Endodermal cell (in vitro differentiated cells): Measurements from ENCODE around the gene SPPL3. TPM values are rescaled to one million over a fixed set of nuclear protein-coding genes. Genes with fewer than 3 reads are reported as not detected.

Experiments
- DNase-seq: peaks from one replicate; pipeline ENCODE4 v3.0.0-alpha.2; 2017
- H3K27ac ChIP-seq: 2 replicates; pipeline ENCODE4 v1.5.1; 2013; ENCODE audit warnings: mild to moderate bottlenecking, low read depth, low read length, moderate library complexity
- H3K27me3 ChIP-seq: 2 replicates; pipeline ENCODE4 v1.6.1; 2013; ENCODE audit warnings: mild to moderate bottlenecking, low read length, moderate library complexity; ENCODE audit not compliant: insufficient read depth, control insufficient read depth, poor library complexity, severe bottlenecking
- H3K36me3 ChIP-seq: 2 replicates; pipeline ENCODE4 v1.7.0; 2013; ENCODE audit warnings: mild to moderate bottlenecking, low read length, moderate library complexity; ENCODE audit not compliant: control insufficient read depth, insufficient read depth
- H3K4me1 ChIP-seq: one replicate; pipeline ENCODE4 v1.7.0; 2013; ENCODE audit warnings: low read length; ENCODE audit not compliant: control insufficient read depth, insufficient read depth
- H3K4me3 ChIP-seq: 2 replicates; pipeline ENCODE4 v1.5.1; 2013; ENCODE audit warnings: mild to moderate bottlenecking, low read length, moderate library complexity
- H3K9ac ChIP-seq: 2 replicates; pipeline ENCODE4 v1.6.1; 2013; ENCODE audit warnings: mild to moderate bottlenecking, low read length, moderate library complexity; ENCODE audit not compliant: poor library complexity, severe bottlenecking; ENCODE audit errors: extremely low read depth
- H3K9me3 ChIP-seq: 2 replicates; pipeline ENCODE4 v1.6.1; 2013; ENCODE audit warnings: mild to moderate bottlenecking, low read length, moderate library complexity; ENCODE audit not compliant: control insufficient read depth
- H3K27ac Mint-ChIP-seq: 2 replicates; pipeline ENCODE4 v1.8.0; 2020; ENCODE audit warnings: mixed read lengths
- H3K27me3 Mint-ChIP-seq: 2 replicates; pipeline ENCODE4 v1.8.0; 2021; ENCODE audit warnings: mild to moderate bottlenecking, mixed read lengths; ENCODE audit not compliant: insufficient read depth
- H3K36me3 Mint-ChIP-seq: 2 replicates; pipeline ENCODE4 v1.8.0; 2020; ENCODE audit warnings: low read depth, mixed read lengths
- H3K4me1 Mint-ChIP-seq: 2 replicates; pipeline ENCODE4 v1.8.0; 2020; ENCODE audit warnings: mixed read lengths
- H3K4me3 Mint-ChIP-seq: 2 replicates; pipeline ENCODE4 v1.8.0; 2020; ENCODE audit warnings: mild to moderate bottlenecking, moderate library complexity, mixed read lengths
- H3K9me3 Mint-ChIP-seq: 2 replicates; pipeline ENCODE4 v1.8.0; 2020; ENCODE audit warnings: mild to moderate bottlenecking, mixed read lengths
- CTCF ChIP-seq: fragments of 200-600 bp; sonication (generic); conservative IDR thresholded peaks from 2 replicates; pipeline ENCODE4 v1.5.0; 2021; ENCODE audit warnings: antibody characterized with exemption, mild to moderate bottlenecking
- WGBS, 2 experiments: methylation state at CpG; one replicate each; pipeline versions ENCODE4 v1.1.5 to v1.1.7; 2013; ENCODE audit warnings: missing lambda C conversion rate in 2 of 2, mixed read lengths in 1 of 2; ENCODE audit not compliant: insufficient coverage in 1 of 2, insufficient read length in 1 of 2; 5-methylcytosine and 5-hydroxymethylcytosine counted together
- total RNA-seq, 2 donors: library from RNA; stranded (reverse); fragmentation: NEBNext Ultra II Directional in 1 of 2; extraction: Animal tissue kit (Norgen Biotek cat#: 25700) in 1 of 2; gene quantifications; 2 replicates in 1 of 2; 3 replicates in 1 of 2; pipeline ENCODE4 v1.2.1, GENCODE V29; 2021

The SPPL3 gene
- total RNA-seq, 2 donors from 2014 or later: 41.1 to 46.8 TPM

GRCh38 chr12:120804428-120804827 lies 99.7 kb downstream of the SPPL3 start:
- peaks cover 8% of the 10 kb centered on the region for H3K4me1 ChIP-seq
- peaks cover 21% of the 10 kb centered on the region for H3K4me1 Mint-ChIP-seq
- H3K4me3 Mint-ChIP-seq: no peak overlapping the region
- H3K36me3 ChIP-seq: peaks cover 3% of the 10 kb centered on the region
- H3K9ac ChIP-seq: no peak overlapping the region
- no peaks in the 10 kb centered on the region for H3K9me3 ChIP-seq
- H3K27me3 ChIP-seq: no peaks in the 10 kb centered on the region
- peaks cover 9% of the 10 kb centered on the region for H3K36me3 Mint-ChIP-seq
- no peak overlapping the region for H3K4me3 ChIP-seq
- no peaks in the 10 kb centered on the region for H3K27me3 Mint-ChIP-seq
- TF ChIP-seq CTCF: no peak
- no peak overlapping the region for H3K27ac ChIP-seq
- no peak for DNase-seq
- no peaks in the 10 kb centered on the region for H3K9me3 Mint-ChIP-seq
- H3K27ac Mint-ChIP-seq: no peak overlapping the region

DNA sequence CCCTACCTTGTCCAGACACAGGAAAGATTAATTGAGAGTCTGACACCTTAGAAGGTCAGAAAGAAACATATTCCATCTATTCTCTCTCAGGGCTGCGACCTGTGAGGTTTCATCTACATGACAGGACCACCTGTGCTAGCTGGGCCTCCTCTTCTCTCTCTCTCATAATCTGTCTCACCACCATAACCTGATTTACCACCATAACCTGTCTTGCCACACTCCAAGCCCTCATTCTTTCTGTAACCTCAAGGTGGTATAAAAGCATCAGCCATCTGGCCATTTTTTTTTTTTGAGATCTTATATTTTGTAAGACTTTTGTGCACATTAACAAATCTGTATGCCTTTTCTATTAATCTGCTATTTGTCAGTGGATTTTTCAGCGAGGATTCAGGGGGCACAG lies 103.0 kb downstream of the SPPL3 start:
- Mint-ChIP-seq H3K4me3 (no peak overlapping the region), H3K9me3 (peaks cover 13% of the 10 kb centered on the region), H3K27ac (no peak overlapping the region), H3K36me3 (peaks cover 12% of the 10 kb centered on the region), H3K4me1 (peaks cover 36% of the 10 kb centered on the region), H3K27me3 (no peaks in the 10 kb centered on the region)
- Histone ChIP-seq H3K27me3 (no peaks in the 10 kb centered on the region), H3K9me3 (peaks cover 7% of the 10 kb centered on the region), H3K27ac (no peak overlapping the region), H3K4me3 (no peak overlapping the region), H3K9ac (no peak overlapping the region), H3K4me1 (peaks cover 15% of the 10 kb centered on the region), H3K36me3 (no peaks in the 10 kb centered on the region)
- WGBS, 2 experiments: 93 to 100% methylated on average over 1 to 2 of the region's 2 CpGs
- no peak for TF ChIP-seq CTCF
- DNase-seq: no peak

DNA sequence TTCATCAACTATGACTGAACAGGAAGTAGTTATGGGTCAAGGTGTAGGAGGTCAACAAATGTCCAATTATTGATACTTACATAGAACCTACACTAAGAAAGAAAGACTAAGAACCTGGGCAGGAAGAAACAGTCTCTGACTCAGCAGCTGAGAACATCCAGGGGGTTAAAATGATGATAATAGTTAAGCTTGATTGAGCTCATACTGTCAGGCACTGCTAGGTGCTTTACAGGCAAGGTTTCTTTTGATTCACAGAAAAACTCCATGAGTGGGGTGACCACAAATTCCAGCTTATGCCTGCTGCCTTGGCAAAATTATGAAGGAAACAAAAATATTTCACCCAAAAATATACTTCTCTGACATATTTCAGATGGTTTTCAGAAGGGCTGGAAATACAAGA lies 103.5 kb downstream of the SPPL3 start:
- no peak overlapping the region for H3K4me3 Mint-ChIP-seq
- H3K27ac Mint-ChIP-seq: no peak overlapping the region
- no peak for TF ChIP-seq CTCF
- no peak for DNase-seq
- H3K9ac ChIP-seq: no peak overlapping the region
- peaks cover 12% of the 10 kb centered on the region for H3K9me3 ChIP-seq
- H3K4me3 ChIP-seq: no peak overlapping the region
- peaks cover 36% of the 10 kb centered on the region for H3K4me1 Mint-ChIP-seq
- peaks cover 4% of the 10 kb centered on the region for H3K36me3 ChIP-seq
- peaks cover 15% of the 10 kb centered on the region for H3K4me1 ChIP-seq
- H3K27me3 ChIP-seq: no peaks in the 10 kb centered on the region
- no peak overlapping the region for H3K27ac ChIP-seq
- peaks cover 18% of the 10 kb centered on the region for H3K9me3 Mint-ChIP-seq
- no peaks in the 10 kb centered on the region for H3K27me3 Mint-ChIP-seq
- H3K36me3 Mint-ChIP-seq: peaks cover 16% of the 10 kb centered on the region
